GM23248 (cell line): ENCODE results near the gene ELMO1. TPM values are rescaled to one million over a fixed set of nuclear protein-coding genes. Genes with fewer than 3 reads are reported as not detected.

Source experiments
- DNase-seq: peaks from one replicate; pipeline ENCODE4 v3.0.0-alpha.2; 2015
- H2AFZ ChIP-seq: fragments of 200-600 bp; sonication (generic); 2 replicates; pipeline ENCODE4 v1.6.1; 2016; ENCODE audit warnings: antibody characterized with exemption
- H3F3A ChIP-seq: fragments of 200-600 bp; sonication (generic); 2 replicates; pipeline ENCODE4 v1.6.1; 2016; ENCODE audit warnings: mild to moderate bottlenecking, antibody characterized with exemption, mixed run types; ENCODE audit not compliant: insufficient read depth
- H3K27ac ChIP-seq: fragments of 200-600 bp; sonication (generic); 2 replicates; pipeline ENCODE4 v1.5.1; 2016; ENCODE audit warnings: mild to moderate bottlenecking
- H3K27me3 ChIP-seq: fragments of 200-600 bp; sonication (generic); replicated peaks from 2 replicates; pipeline ENCODE4 v1.6.1; 2016; ENCODE audit warnings: mild to moderate bottlenecking; ENCODE audit not compliant: insufficient read depth
- H3K36me3 ChIP-seq: fragments of 200-600 bp; sonication (generic); 2 replicates; pipeline ENCODE4 v1.6.1; 2016; ENCODE audit warnings: low read depth, mild to moderate bottlenecking
- H3K4me1 ChIP-seq: fragments of 200-600 bp; sonication (generic); 2 replicates; pipeline ENCODE4 v1.6.1; 2016; ENCODE audit warnings: mild to moderate bottlenecking; ENCODE audit not compliant: insufficient read depth
- H3K4me2 ChIP-seq: fragments of 200-600 bp; sonication (generic); one replicate; pipeline ENCODE4 v1.6.1; 2016; ENCODE audit warnings: mild to moderate bottlenecking; ENCODE audit not compliant: unreplicated experiment
- H3K4me3 ChIP-seq: fragments of 200-600 bp; sonication (generic); 2 replicates; pipeline ENCODE4 v1.5.1; 2016; ENCODE audit warnings: mild to moderate bottlenecking
- H3K79me2 ChIP-seq: fragments of 200-600 bp; sonication (generic); 2 replicates; pipeline ENCODE4 v1.6.1; 2016; ENCODE audit warnings: mild to moderate bottlenecking; ENCODE audit not compliant: insufficient read depth
- H3K9ac ChIP-seq: fragments of 200-600 bp; sonication (generic); 2 replicates; pipeline ENCODE4 v1.6.1; 2016; ENCODE audit warnings: mild to moderate bottlenecking
- H3K9me2 ChIP-seq: fragments of 200-600 bp; sonication (generic); 2 replicates; pipeline ENCODE4 v1.6.1; 2016; ENCODE audit warnings: mixed run types, mild to moderate bottlenecking, moderate library complexity; ENCODE audit not compliant: insufficient read depth
- H3K9me3 ChIP-seq: fragments of 200-600 bp; sonication (generic); one replicate; pipeline ENCODE4 v1.6.1; 2017; ENCODE audit warnings: low read depth
- H4K20me1 ChIP-seq: fragments of 200-600 bp; sonication (generic); 2 replicates; pipeline ENCODE4 v1.6.0; 2016; ENCODE audit not compliant: insufficient read depth
- EZH2 ChIP-seq: fragments of 200-600 bp; sonication (generic); IDR thresholded peaks from 2 replicates; pipeline ENCODE4 v1.6.1; 2018; ENCODE audit warnings: antibody characterized with exemption, mild to moderate bottlenecking; ENCODE audit not compliant: insufficient read depth, poor library complexity, severe bottlenecking
- EZH2phosphoT487 ChIP-seq: fragments of 200-600 bp; sonication (generic); IDR thresholded peaks from 2 replicates; pipeline ENCODE4 v1.6.1; 2018; ENCODE audit warnings: antibody characterized with exemption, moderate library complexity, mild to moderate bottlenecking, low read depth; ENCODE audit not compliant: insufficient read depth
- WGBS, 2 experiments: methylation state at CpG; one replicate each; pipeline ENCODE4 v1.1.6; 2015 to 2017; ENCODE audit warnings: low lambda C conversion rate in 2 of 2, low coverage in 1 of 2; ENCODE audit errors: missing lambda C conversion rate in 2 of 2; 5-methylcytosine and 5-hydroxymethylcytosine counted together
- in situ Hi-C: fragments of 300-500 bp; cut with MboI; formaldehyde crosslinking; loops from 2 replicates; pipeline ENCODE4 v1.15.0; 2020
- polyA plus RNA-seq: library from polyadenylated mRNA; unstranded; fragments of >200 nt; fragmentation: Nextera tagmentation; extraction: Ambion mirVana; gene quantifications from 2 replicates; pipeline ENCODE4 v1.2.1, GENCODE V29; 2016
- total RNA-seq: library from RNA; depleted of rRNA; stranded (reverse); fragments of >200 nt; shearing (Covaris generic); gene quantifications from 2 replicates; pipeline ENCODE4 v1.2.3, GENCODE V29; 2014

ELMO1 gene
- total and polyA plus RNA-seq, 2 experiments from 2014 or later = not detected

GRCh38 chr7:36956814-36957213 lies 491.9 kb downstream of the ELMO1 start:
- no peak for DNase-seq
- H3K9me3 ChIP-seq = no peaks in the 10 kb centered on the region
- H3K9ac ChIP-seq = no peak overlapping the region
- no peaks in the 10 kb centered on the region for H3F3A ChIP-seq
- no peaks in the 10 kb centered on the region for H3K9me2 ChIP-seq
- H2AFZ ChIP-seq = no peak overlapping the region
- H3K4me3 ChIP-seq = no peak overlapping the region
- no peak for TF ChIP-seq EZH2phosphoT487
- no peak for TF ChIP-seq EZH2
- no peaks in the 10 kb centered on the region for H4K20me1 ChIP-seq
- no peak overlapping the region for H3K4me2 ChIP-seq
- H3K4me1 ChIP-seq = no peaks in the 10 kb centered on the region
- no peaks in the 10 kb centered on the region for H3K79me2 ChIP-seq
- H3K27me3 ChIP-seq = no peaks in the 10 kb centered on the region
- in situ Hi-C loops = no loop called here
- no peak overlapping the region for H3K27ac ChIP-seq
- 44 to 46% methylated on average over 6 of the region's 6 CpGs for WGBS, 2 experiments
- no peaks in the 10 kb centered on the region for H3K36me3 ChIP-seq

DNA sequence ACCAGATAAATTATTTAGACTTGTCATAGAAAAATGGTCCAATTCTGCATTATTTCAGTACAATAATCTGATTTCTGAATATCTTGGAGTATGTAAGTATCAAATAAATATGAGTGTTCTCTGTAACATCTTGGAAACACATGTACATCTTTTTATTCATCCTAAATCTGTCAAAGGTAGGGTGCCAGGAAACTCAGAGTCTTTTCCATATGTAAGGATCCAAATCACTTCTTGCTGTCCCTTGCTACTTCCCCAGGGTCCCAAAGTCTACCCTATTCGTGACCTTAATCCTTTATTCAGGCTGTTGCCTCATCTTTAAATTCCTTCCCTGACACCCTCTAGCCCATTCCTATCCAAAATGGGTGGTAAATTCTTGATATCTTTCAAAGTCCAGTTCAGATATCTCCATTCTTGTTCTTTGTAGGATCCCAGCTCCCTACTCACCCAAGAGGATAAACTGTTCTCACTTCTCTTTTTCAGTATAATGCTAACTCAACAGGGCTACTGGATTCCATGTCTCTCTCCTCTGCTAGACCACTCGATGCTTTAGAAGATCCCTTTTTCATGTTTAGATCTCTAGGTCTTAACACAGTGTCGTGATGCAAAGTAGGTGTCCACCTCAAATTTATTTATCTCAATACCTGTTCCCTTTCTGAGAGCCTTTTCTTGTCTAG lies 493.1 kb downstream of the ELMO1 start:
- Histone ChIP-seq H3K27me3 (no peaks in the 10 kb centered on the region), H3K9ac (no peak overlapping the region), H4K20me1 (no peaks in the 10 kb centered on the region), H3K79me2 (no peaks in the 10 kb centered on the region), H3K4me2 (no peak overlapping the region), H3K4me3 (no peak overlapping the region), H3K9me3 (no peaks in the 10 kb centered on the region), H3K9me2 (no peaks in the 10 kb centered on the region), H3K36me3 (no peaks in the 10 kb centered on the region), H2AFZ (no peak overlapping the region), H3K4me1 (no peaks in the 10 kb centered on the region), H3F3A (no peaks in the 10 kb centered on the region), H3K27ac (no peak overlapping the region)
- WGBS, 2 experiments = 18 to 25% methylated on average over 3 of the region's 3 CpGs
- no peak for TF ChIP-seq EZH2phosphoT487
- no peak for TF ChIP-seq EZH2
- in situ Hi-C loops = no loop called here
- DNase-seq = no peak

- WGBS, 2 experiments = 19 to 31% methylated on average over 3 of the region's 3 CpGs
- no peak overlapping the region for H3K9ac ChIP-seq
- in situ Hi-C loops = no loop called here
- H2AFZ ChIP-seq = no peak overlapping the region
- H3F3A ChIP-seq = no peaks in the 10 kb centered on the region
- H3K9me2 ChIP-seq = no peaks in the 10 kb centered on the region
- no peaks in the 10 kb centered on the region for H3K4me1 ChIP-seq
- TF ChIP-seq EZH2phosphoT487 (no peak), EZH2 (no peak)
- H3K27ac ChIP-seq = no peak overlapping the region
- no peaks in the 10 kb centered on the region for H3K79me2 ChIP-seq
- H3K27me3 ChIP-seq = no peaks in the 10 kb centered on the region
- H3K4me2 ChIP-seq = no peak overlapping the region
- H3K36me3 ChIP-seq = no peaks in the 10 kb centered on the region
- H4K20me1 ChIP-seq = no peaks in the 10 kb centered on the region
- DNase-seq = no peak
- no peak overlapping the region for H3K4me3 ChIP-seq
- H3K9me3 ChIP-seq = no peaks in the 10 kb centered on the region
These were observed 497.4 kb downstream of the ELMO1 start for GRCh38 chr7:36951257-36951697.

DNA sequence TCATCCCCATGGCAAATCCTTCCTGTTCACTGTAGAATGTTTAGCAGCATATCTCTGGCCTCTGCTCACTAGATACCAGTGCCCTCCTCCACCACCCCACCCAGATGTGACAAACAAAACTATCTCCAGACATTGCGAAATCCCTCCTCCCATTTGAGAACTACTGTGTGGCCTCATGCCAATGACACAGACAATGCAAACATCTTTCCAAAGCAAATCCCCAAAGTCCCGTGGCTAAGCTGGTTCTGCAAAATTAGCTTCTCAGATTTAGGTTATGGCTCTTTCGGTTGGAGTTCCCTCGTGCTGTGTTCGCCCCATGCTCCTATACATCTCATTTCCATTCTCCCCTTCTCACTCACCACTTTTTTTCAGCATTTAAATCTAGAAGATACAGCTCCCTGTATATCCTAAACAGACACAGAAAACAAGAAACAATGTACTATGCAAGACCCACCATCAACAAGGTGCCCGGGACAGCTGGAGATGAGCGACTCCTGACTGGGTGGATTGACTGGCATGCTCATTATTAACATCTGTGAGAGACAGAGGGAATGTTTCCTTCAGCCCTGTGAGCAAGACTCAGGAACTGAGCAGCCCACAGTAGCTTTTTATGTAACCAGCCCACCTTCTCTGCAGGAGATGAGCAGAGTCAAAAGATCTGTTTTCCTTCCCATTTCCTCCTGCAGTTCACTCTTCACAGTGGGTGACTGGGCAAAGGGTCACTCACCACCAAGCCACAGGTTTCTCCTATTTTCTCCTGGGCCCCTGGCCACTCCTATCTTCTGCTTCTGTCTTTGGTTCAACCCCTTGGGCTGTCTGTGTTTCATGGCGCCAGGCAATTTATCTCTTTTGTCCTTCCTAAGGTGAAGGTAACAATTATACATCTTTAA lies 498.7 kb downstream of the ELMO1 start:
- no peaks in the 10 kb centered on the region for H3K79me2 ChIP-seq
- WGBS, 2 experiments = 24 to 27% methylated on average over 8 of the region's 8 CpGs
- H4K20me1 ChIP-seq = no peaks in the 10 kb centered on the region
- no peaks in the 10 kb centered on the region for H3K9me2 ChIP-seq
- H3K27me3 ChIP-seq = no peaks in the 10 kb centered on the region
- no peak overlapping the region for H3K9ac ChIP-seq
- H3K4me2 ChIP-seq = no peak overlapping the region
- in situ Hi-C loops = no loop called here
- TF ChIP-seq EZH2 (no peak), EZH2phosphoT487 (no peak)
- no peaks in the 10 kb centered on the region for H3F3A ChIP-seq
- peak; percentile 14 for DNase-seq
- no peak overlapping the region for H2AFZ ChIP-seq
- H3K9me3 ChIP-seq = no peaks in the 10 kb centered on the region
- no peak overlapping the region for H3K27ac ChIP-seq
- no peak overlapping the region for H3K4me3 ChIP-seq
- H3K4me1 ChIP-seq = no peaks in the 10 kb centered on the region
- H3K36me3 ChIP-seq = no peaks in the 10 kb centered on the region
